ENCODE measurements around the gene BTBD7. TPM values are rescaled to one million over a fixed set of nuclear protein-coding genes. Genes with fewer than 3 reads are reported as not detected.
A peak's percentile ranks its signal among the peaks of the same experiment; 100 is the strongest.

BTBD7 gene
- total and polyA plus RNA-seq, 2 experiments from 2014 or later, result 24.4 to 32.8 TPM

DNA sequence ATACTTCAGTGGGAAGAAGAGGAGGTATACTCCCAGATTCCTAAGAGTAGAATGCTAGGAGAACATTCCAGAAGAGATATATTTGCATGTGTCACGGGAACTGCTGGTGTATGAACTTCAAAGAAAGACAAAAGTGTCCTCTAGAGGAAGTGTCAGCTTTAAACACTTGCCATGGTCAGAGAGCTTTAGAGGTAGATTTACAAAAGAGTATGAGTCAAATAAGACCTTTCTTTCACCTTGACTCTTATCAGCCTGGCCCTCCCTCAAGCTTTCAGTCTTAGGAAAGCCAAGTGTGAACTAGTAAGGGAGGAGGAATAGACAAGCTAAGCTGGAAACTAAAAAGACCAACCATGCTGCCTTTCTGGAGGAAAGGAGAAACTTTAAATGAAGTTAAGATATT is 48.8 kb upstream of the BTBD7 start:
- Mint-ChIP-seq H3K4me1 (no peaks in the 10 kb centered on the region), H3K9me3 (peaks cover 6% of the 10 kb centered on the region; the same call in 1 of the 3 replicates), H3K27me3 (ENCODE audit: insufficient read depth, low read depth, poor library complexity) (no peaks in the 10 kb centered on the region), H3K4me3 (no peak overlapping the region), H3K27ac (no peak overlapping the region), H3K36me3 (ENCODE audit: low read depth) (0 out of 3 replicates have a peak, but pooled peaks cover 5% of the 10 kb centered on the region)
- Histone ChIP-seq H3K4me1 (ENCODE audit: insufficient read depth) (no peaks in the 10 kb centered on the region), H3K36me3 (ENCODE audit: insufficient read depth) (no peaks in the 10 kb centered on the region), H3F3A (replicated peaks; ENCODE audit: low read depth) (no peaks in the 10 kb centered on the region), H3K27ac (ENCODE audit: low read depth) (no peak overlapping the region), H2AFZ (peak overlapping the region; percentile 14; the same call in 1 of the 2 replicates), H3K9me2 (ENCODE audit: insufficient read depth) (no peaks in the 10 kb centered on the region), H3K79me2 (replicated peaks; ENCODE audit: insufficient read depth) (no peaks in the 10 kb centered on the region), H3K4me3 (no peak overlapping the region), H4K20me1 (replicated peaks; ENCODE audit: insufficient read depth) (no peaks in the 10 kb centered on the region), H3K4me2 (no peak overlapping the region), H3K27me3 (ENCODE audit: insufficient read depth) (no peaks in the 10 kb centered on the region)
- no peak for ATAC-seq
- no peak for TF ChIP-seq ZNF462 (CRISPR knock-in tag; IDR thresholded peaks at IDR 0.05)
- no peak for TF ChIP-seq JUNB (IDR thresholded peaks at IDR 0.05; ENCODE audit: unreplicated experiment)
- no peak for TF ChIP-seq NANOG (IDR thresholded peaks at IDR 0.05; ENCODE audit: borderline replicate concordance)
- TF ChIP-seq, protein P1, sequence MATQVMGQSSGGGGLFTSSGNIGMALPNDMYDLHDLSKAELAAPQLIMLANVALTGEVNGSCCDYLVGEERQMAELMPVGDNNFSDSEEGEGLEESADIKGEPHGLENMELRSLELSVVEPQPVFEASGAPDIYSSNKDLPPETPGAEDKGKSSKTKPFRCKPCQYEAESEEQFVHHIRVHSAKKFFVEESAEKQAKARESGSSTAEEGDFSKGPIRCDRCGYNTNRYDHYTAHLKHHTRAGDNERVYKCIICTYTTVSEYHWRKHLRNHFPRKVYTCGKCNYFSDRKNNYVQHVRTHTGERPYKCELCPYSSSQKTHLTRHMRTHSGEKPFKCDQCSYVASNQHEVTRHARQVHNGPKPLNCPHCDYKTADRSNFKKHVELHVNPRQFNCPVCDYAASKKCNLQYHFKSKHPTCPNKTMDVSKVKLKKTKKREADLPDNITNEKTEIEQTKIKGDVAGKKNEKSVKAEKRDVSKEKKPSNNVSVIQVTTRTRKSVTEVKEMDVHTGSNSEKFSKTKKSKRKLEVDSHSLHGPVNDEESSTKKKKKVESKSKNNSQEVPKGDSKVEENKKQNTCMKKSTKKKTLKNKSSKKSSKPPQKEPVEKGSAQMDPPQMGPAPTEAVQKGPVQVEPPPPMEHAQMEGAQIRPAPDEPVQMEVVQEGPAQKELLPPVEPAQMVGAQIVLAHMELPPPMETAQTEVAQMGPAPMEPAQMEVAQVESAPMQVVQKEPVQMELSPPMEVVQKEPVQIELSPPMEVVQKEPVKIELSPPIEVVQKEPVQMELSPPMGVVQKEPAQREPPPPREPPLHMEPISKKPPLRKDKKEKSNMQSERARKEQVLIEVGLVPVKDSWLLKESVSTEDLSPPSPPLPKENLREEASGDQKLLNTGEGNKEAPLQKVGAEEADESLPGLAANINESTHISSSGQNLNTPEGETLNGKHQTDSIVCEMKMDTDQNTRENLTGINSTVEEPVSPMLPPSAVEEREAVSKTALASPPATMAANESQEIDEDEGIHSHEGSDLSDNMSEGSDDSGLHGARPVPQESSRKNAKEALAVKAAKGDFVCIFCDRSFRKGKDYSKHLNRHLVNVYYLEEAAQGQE (IDR thresholded peaks at IDR 0.05; ENCODE audit: unreplicated experiment), result no peak
- TF ChIP-seq EZH2phosphoT487 (IDR thresholded peaks at IDR 0.05; ENCODE audit: unreplicated experiment), result no peak
- TF ChIP-seq ZNF331 (CRISPR knock-in tag; IDR thresholded peaks at IDR 0.05; ENCODE audit: low read depth), result no peak
- TF ChIP-seq ETS1 (IDR thresholded peaks at IDR 0.05), result no peak
- TF ChIP-seq STAT1 (IDR thresholded peaks at IDR 0.05; ENCODE audit: unreplicated experiment), result no peak
- no peak for TF ChIP-seq ZNF114 (CRISPR knock-in tag; IDR thresholded peaks at IDR 0.05)
- TF ChIP-seq POLR2AphosphoS5 (IDR thresholded peaks at IDR 0.05; ENCODE audit: low read depth), result no peak
- TF ChIP-seq, protein P2, sequence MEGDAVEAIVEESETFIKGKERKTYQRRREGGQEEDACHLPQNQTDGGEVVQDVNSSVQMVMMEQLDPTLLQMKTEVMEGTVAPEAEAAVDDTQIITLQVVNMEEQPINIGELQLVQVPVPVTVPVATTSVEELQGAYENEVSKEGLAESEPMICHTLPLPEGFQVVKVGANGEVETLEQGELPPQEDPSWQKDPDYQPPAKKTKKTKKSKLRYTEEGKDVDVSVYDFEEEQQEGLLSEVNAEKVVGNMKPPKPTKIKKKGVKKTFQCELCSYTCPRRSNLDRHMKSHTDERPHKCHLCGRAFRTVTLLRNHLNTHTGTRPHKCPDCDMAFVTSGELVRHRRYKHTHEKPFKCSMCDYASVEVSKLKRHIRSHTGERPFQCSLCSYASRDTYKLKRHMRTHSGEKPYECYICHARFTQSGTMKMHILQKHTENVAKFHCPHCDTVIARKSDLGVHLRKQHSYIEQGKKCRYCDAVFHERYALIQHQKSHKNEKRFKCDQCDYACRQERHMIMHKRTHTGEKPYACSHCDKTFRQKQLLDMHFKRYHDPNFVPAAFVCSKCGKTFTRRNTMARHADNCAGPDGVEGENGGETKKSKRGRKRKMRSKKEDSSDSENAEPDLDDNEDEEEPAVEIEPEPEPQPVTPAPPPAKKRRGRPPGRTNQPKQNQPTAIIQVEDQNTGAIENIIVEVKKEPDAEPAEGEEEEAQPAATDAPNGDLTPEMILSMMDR (conservative IDR thresholded peaks at IDR 0.05; ENCODE audit: low read depth in 2 of 2), result no peak
- TF ChIP-seq CREB1 (CRISPR knock-in tag; IDR thresholded peaks at IDR 0.05; ENCODE audit: low read depth), result no peak
- no peak for TF ChIP-seq EZH2 (IDR thresholded peaks at IDR 0.05; ENCODE audit: low read depth, unreplicated experiment)
- no peak for DNase-seq (ENCODE audit: low spot score)

All from GM23338 (cell line).